HEK293 (cell line): ENCODE data around the gene NECTIN4.

Experiments used
- KLF7 ChIP-seq: fragments of 450-650 bp; formaldehyde crosslinking; IDR thresholded peaks from 2 replicates; pipeline ENCODE4 v1.5.1; 2016; ENCODE audit warnings: missing biosample characterization, missing genetic modification characterization, borderline replicate concordance
- SP7 ChIP-seq: fragments of 450-650 bp; formaldehyde crosslinking; IDR thresholded peaks from 2 replicates; pipeline ENCODE4 v1.5.1; 2016; ENCODE audit warnings: missing biosample characterization, missing genetic modification characterization
- ZFP3 ChIP-seq: fragments of 450-650 bp; formaldehyde crosslinking; IDR thresholded peaks from 2 replicates; pipeline ENCODE4 v1.5.1; 2016; ENCODE audit warnings: low read depth, missing biosample characterization, missing genetic modification characterization
- ZNF133 ChIP-seq: fragments of 450-650 bp; formaldehyde crosslinking; IDR thresholded peaks from 2 replicates; pipeline ENCODE4 v1.5.1; 2016; ENCODE audit warnings: missing biosample characterization, missing genetic modification characterization
- ZNF157 ChIP-seq: fragments of 450-650 bp; formaldehyde crosslinking; IDR thresholded peaks from 2 replicates; pipeline ENCODE4 v1.5.1; 2016; ENCODE audit warnings: missing biosample characterization, missing genetic modification characterization
- ZNF335 ChIP-seq: fragments of 450-650 bp; formaldehyde crosslinking; conservative IDR thresholded peaks from 2 replicates; pipeline ENCODE4 v1.5.1; 2016; ENCODE audit warnings: missing biosample characterization, missing genetic modification characterization
- ZNF416 ChIP-seq: fragments of 450-650 bp; formaldehyde crosslinking; IDR thresholded peaks from 2 replicates; pipeline ENCODE4 v1.5.1; 2016; ENCODE audit warnings: missing biosample characterization, missing genetic modification characterization
- ZNF600 ChIP-seq: fragments of 450-650 bp; formaldehyde crosslinking; IDR thresholded peaks from 2 replicates; pipeline ENCODE4 v1.5.1; 2016; ENCODE audit warnings: missing biosample characterization, missing genetic modification characterization
- ZNF654 ChIP-seq: fragments of 450-650 bp; formaldehyde crosslinking; IDR thresholded peaks from 2 replicates; pipeline ENCODE4 v1.5.1; 2016; ENCODE audit warnings: low read depth, missing biosample characterization, missing genetic modification characterization
- ZNF670 ChIP-seq: fragments of 450-650 bp; formaldehyde crosslinking; IDR thresholded peaks from 2 replicates; pipeline ENCODE4 v1.5.1; 2016; ENCODE audit warnings: missing biosample characterization, missing genetic modification characterization, low read depth
- ZNF701 ChIP-seq: fragments of 450-650 bp; formaldehyde crosslinking; IDR thresholded peaks from 2 replicates; pipeline ENCODE4 v1.5.1; 2016; ENCODE audit warnings: missing biosample characterization, missing genetic modification characterization
- ZNF707 ChIP-seq: fragments of 450-650 bp; formaldehyde crosslinking; IDR thresholded peaks from 2 replicates; pipeline ENCODE4 v1.5.1; 2016; ENCODE audit warnings: missing biosample characterization, missing genetic modification characterization
- ZNF777 ChIP-seq: fragments of 450-650 bp; formaldehyde crosslinking; IDR thresholded peaks from 2 replicates; pipeline ENCODE4 v1.5.1; 2017; ENCODE audit warnings: missing biosample characterization, missing genetic modification characterization, borderline replicate concordance
- ZNF792 ChIP-seq: fragments of 450-650 bp; formaldehyde crosslinking; IDR thresholded peaks from 2 replicates; pipeline ENCODE4 v1.5.1; 2016; ENCODE audit warnings: missing biosample characterization, missing genetic modification characterization
- ZSCAN30 ChIP-seq: fragments of 450-650 bp; IDR thresholded peaks from 2 replicates; pipeline ENCODE4 v1.5.1; 2018; ENCODE audit warnings: missing biosample characterization, mild to moderate bottlenecking, missing genetic modification characterization, moderate library complexity
- TF ChIP-seq, protein P1 (sequence below): fragments of 450-650 bp; formaldehyde crosslinking; optimal IDR thresholded peaks from 2 replicates; pipeline ENCODE3; 2016; ENCODE audit warnings: missing biosample characterization, mild to moderate bottlenecking, missing genetic modification characterization
- TF ChIP-seq, protein P2 (sequence below): fragments of 450-650 bp; formaldehyde crosslinking; IDR thresholded peaks from 2 replicates; pipeline ENCODE4 v1.5.1; 2016; ENCODE audit warnings: missing biosample characterization, missing genetic modification characterization
- TF ChIP-seq, protein P3 (sequence below): IDR thresholded peaks from 2 replicates; pipeline ENCODE4 v1.6.1; 2011; ENCODE audit warnings: mild to moderate bottlenecking, low read depth, low read length, borderline replicate concordance
- TF ChIP-seq, protein P4 (sequence below): fragments of 450-650 bp; formaldehyde crosslinking; IDR thresholded peaks from 2 replicates; pipeline ENCODE4 v1.5.1; 2016; ENCODE audit warnings: missing biosample characterization, missing genetic modification characterization
- TF ChIP-seq, protein P5 (sequence below): fragments of 450-650 bp; formaldehyde crosslinking; IDR thresholded peaks from 2 replicates; pipeline ENCODE4 v1.5.1; 2016; ENCODE audit warnings: missing biosample characterization, missing genetic modification characterization
- TF ChIP-seq, protein P6 (sequence below): fragments of 450-650 bp; formaldehyde crosslinking; IDR thresholded peaks from 2 replicates; pipeline ENCODE4 v1.5.1; 2016; ENCODE audit warnings: missing biosample characterization, missing genetic modification characterization
- TF ChIP-seq, protein P7 (sequence below): fragments of 450-650 bp; formaldehyde crosslinking; IDR thresholded peaks from 2 replicates; pipeline ENCODE4 v1.5.1; 2016; ENCODE audit warnings: missing biosample characterization, missing genetic modification characterization, low read depth
- TF ChIP-seq, protein P8 (sequence below): fragments of 450-650 bp; formaldehyde crosslinking; IDR thresholded peaks from 2 replicates; pipeline ENCODE4 v1.5.1; 2016; ENCODE audit warnings: missing biosample characterization, missing genetic modification characterization
- TF ChIP-seq, protein P9 (sequence below): fragments of 450-650 bp; formaldehyde crosslinking; IDR thresholded peaks from 2 replicates; pipeline ENCODE4 v1.5.1; 2016; ENCODE audit warnings: missing biosample characterization, missing genetic modification characterization

The NECTIN4 gene

DNA sequence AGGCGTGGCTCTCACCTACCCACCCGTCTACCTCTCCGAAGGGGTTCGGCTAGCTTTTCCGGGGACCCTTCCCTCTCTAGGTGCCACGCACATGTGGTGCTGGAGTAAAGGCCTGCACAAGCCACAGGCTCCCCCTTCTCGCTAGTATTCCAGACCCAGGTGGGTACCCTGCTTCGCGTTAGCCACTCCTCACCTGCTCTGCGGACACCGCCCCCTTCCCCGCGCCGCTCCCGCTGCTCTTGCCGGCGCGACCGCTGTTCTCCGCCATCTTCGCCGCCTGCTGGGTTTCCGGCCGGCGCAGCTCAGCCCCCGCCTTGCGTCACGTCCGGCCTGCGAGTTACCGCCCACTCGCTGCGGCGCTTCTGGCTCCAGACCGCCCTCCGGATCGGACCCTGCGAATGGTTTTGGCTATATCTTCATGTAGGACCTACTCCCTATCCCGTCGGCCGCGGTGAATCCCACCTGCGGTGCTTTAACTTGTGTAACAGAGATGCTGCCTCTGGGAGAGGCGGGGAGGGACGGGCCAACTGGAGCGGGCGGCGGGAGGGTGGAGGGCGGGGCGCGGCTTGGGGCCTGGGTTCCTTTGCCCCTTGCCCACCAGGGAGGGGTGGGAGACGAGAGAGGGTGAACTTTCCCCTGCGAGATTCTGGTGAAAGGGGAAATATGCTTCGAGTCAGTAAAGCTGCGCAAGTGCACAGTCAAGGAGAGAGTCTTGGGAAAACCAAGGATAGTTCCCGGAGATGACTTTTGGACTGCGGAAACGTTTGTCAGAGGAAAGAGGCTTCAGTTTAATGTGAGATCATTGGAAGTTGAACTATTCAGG, 28.6 kb upstream of the NECTIN4 start, which contains the start of the genes NIT1 and PFDN2 (continued):
- TF ChIP-seq, protein P1, sequence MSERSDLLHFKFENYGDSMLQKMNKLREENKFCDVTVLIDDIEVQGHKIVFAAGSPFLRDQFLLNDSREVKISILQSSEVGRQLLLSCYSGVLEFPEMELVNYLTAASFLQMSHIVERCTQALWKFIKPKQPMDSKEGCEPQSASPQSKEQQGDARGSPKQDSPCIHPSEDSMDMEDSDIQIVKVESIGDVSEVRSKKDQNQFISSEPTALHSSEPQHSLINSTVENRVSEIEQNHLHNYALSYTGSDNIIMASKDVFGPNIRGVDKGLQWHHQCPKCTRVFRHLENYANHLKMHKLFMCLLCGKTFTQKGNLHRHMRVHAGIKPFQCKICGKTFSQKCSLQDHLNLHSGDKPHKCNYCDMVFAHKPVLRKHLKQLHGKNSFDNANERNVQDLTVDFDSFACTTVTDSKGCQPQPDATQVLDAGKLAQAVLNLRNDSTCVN (tag by site-specific recombination), result peak; percentile 86
- TF ChIP-seq ZSCAN30 (tag by site-specific recombination), result no peak
- TF ChIP-seq ZNF792, result no peak
- TF ChIP-seq ZNF133 (tag by site-specific recombination), result no peak
- TF ChIP-seq, protein P2, sequence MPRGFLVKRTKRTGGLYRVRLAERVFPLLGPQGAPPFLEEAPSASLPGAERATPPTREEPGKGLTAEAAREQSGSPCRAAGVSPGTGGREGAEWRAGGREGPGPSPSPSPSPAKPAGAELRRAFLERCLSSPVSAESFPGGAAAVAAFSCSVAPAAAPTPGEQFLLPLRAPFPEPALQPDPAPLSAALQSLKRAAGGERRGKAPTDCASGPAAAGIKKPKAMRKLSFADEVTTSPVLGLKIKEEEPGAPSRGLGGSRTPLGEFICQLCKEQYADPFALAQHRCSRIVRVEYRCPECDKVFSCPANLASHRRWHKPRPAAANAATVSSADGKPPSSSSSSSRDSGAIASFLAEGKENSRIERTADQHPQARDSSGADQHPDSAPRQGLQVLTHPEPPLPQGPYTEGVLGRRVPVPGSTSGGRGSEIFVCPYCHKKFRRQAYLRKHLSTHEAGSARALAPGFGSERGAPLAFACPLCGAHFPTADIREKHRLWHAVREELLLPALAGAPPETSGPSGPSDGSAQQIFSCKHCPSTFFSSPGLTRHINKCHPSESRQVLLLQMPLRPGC (tag by site-specific recombination), result peak; percentile 33; the same call in 1 of the 2 replicates
- TF ChIP-seq, protein P3, sequence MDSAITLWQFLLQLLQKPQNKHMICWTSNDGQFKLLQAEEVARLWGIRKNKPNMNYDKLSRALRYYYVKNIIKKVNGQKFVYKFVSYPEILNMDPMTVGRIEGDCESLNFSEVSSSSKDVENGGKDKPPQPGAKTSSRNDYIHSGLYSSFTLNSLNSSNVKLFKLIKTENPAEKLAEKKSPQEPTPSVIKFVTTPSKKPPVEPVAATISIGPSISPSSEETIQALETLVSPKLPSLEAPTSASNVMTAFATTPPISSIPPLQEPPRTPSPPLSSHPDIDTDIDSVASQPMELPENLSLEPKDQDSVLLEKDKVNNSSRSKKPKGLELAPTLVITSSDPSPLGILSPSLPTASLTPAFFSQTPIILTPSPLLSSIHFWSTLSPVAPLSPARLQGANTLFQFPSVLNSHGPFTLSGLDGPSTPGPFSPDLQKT, result no peak; the same call in 1 of the 2 replicates
- TF ChIP-seq ZNF157, result no peak
- no peak for TF ChIP-seq ZNF416
- TF ChIP-seq, protein P4, sequence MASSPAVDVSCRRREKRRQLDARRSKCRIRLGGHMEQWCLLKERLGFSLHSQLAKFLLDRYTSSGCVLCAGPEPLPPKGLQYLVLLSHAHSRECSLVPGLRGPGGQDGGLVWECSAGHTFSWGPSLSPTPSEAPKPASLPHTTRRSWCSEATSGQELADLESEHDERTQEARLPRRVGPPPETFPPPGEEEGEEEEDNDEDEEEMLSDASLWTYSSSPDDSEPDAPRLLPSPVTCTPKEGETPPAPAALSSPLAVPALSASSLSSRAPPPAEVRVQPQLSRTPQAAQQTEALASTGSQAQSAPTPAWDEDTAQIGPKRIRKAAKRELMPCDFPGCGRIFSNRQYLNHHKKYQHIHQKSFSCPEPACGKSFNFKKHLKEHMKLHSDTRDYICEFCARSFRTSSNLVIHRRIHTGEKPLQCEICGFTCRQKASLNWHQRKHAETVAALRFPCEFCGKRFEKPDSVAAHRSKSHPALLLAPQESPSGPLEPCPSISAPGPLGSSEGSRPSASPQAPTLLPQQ, result peak; percentile 66
- no peak for TF ChIP-seq ZNF701
- TF ChIP-seq, protein P5, sequence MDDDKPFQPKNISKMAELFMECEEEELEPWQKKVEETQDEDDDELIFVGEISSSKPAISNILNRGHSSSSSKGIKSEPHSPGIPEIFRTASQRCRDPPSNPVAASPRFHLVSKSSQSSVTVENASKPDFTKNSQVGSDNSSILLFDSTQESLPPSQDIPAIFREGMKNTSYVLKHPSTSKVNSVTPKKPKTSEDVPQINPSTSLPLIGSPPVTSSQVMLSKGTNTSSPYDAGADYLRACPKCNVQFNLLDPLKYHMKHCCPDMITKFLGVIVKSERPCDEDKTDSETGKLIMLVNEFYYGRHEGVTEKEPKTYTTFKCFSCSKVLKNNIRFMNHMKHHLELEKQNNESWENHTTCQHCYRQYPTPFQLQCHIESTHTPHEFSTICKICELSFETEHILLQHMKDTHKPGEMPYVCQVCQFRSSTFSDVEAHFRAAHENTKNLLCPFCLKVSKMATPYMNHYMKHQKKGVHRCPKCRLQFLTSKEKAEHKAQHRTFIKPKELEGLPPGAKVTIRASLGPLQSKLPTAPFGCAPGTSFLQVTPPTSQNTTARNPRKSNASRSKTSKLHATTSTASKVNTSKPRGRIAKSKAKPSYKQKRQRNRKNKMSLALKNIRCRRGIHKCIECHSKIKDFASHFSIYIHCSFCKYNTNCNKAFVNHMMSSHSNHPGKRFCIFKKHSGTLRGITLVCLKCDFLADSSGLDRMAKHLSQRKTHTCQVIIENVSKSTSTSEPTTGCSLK, result no peak
- TF ChIP-seq ZNF335, result peak; percentile 86
- TF ChIP-seq SP7 (tag by site-specific recombination), result peak; percentile 79
- TF ChIP-seq ZNF600 (tag by site-specific recombination), result peak; percentile 97
- no peak for TF ChIP-seq ZNF707
- TF ChIP-seq, protein P6, sequence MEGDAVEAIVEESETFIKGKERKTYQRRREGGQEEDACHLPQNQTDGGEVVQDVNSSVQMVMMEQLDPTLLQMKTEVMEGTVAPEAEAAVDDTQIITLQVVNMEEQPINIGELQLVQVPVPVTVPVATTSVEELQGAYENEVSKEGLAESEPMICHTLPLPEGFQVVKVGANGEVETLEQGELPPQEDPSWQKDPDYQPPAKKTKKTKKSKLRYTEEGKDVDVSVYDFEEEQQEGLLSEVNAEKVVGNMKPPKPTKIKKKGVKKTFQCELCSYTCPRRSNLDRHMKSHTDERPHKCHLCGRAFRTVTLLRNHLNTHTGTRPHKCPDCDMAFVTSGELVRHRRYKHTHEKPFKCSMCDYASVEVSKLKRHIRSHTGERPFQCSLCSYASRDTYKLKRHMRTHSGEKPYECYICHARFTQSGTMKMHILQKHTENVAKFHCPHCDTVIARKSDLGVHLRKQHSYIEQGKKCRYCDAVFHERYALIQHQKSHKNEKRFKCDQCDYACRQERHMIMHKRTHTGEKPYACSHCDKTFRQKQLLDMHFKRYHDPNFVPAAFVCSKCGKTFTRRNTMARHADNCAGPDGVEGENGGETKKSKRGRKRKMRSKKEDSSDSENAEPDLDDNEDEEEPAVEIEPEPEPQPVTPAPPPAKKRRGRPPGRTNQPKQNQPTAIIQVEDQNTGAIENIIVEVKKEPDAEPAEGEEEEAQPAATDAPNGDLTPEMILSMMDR, result peak; percentile 77
- 0 out of 2 replicates have a peak, but pooled peaks have one; percentile 14 for TF ChIP-seq KLF7
- no peak for TF ChIP-seq ZNF777 (tag by site-specific recombination)
- TF ChIP-seq ZNF670, result no peak
- TF ChIP-seq, protein P7, sequence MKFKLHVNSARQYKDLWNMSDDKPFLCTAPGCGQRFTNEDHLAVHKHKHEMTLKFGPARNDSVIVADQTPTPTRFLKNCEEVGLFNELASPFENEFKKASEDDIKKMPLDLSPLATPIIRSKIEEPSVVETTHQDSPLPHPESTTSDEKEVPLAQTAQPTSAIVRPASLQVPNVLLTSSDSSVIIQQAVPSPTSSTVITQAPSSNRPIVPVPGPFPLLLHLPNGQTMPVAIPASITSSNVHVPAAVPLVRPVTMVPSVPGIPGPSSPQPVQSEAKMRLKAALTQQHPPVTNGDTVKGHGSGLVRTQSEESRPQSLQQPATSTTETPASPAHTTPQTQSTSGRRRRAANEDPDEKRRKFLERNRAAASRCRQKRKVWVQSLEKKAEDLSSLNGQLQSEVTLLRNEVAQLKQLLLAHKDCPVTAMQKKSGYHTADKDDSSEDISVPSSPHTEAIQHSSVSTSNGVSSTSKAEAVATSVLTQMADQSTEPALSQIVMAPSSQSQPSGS (tag by site-specific recombination), result no peak
- no peak for TF ChIP-seq ZNF654
- TF ChIP-seq ZFP3 (tag by site-specific recombination), result no peak
- TF ChIP-seq, protein P8, sequence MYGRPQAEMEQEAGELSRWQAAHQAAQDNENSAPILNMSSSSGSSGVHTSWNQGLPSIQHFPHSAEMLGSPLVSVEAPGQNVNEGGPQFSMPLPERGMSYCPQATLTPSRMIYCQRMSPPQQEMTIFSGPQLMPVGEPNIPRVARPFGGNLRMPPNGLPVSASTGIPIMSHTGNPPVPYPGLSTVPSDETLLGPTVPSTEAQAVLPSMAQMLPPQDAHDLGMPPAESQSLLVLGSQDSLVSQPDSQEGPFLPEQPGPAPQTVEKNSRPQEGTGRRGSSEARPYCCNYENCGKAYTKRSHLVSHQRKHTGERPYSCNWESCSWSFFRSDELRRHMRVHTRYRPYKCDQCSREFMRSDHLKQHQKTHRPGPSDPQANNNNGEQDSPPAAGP, result peak; percentile 69; the same call in 1 of the 2 replicates
- TF ChIP-seq, protein P9, sequence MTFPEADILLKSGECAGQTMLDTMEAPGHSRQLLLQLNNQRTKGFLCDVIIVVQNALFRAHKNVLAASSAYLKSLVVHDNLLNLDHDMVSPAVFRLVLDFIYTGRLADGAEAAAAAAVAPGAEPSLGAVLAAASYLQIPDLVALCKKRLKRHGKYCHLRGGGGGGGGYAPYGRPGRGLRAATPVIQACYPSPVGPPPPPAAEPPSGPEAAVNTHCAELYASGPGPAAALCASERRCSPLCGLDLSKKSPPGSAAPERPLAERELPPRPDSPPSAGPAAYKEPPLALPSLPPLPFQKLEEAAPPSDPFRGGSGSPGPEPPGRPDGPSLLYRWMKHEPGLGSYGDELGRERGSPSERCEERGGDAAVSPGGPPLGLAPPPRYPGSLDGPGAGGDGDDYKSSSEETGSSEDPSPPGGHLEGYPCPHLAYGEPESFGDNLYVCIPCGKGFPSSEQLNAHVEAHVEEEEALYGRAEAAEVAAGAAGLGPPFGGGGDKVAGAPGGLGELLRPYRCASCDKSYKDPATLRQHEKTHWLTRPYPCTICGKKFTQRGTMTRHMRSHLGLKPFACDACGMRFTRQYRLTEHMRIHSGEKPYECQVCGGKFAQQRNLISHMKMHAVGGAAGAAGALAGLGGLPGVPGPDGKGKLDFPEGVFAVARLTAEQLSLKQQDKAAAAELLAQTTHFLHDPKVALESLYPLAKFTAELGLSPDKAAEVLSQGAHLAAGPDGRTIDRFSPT (tag by site-specific recombination), result peak; percentile 85
